GM12892 (cell line): ENCODE results near the gene C20orf204. TPM values are rescaled to one million over a fixed set of nuclear protein-coding genes. Genes with fewer than 3 reads are reported as not detected.
A peak's percentile ranks its signal among the peaks of the same experiment; 100 is the strongest.
"Not testable (repeated sequence)": the region's sequence is repeated elsewhere in the genome, so short reads cannot be mapped to it uniquely, and the experiment has no call there.

Experiments used
- DNase-seq: peaks from one replicate; pipeline ENCODE4 v3.0.0; 2011; ENCODE audit not compliant: insufficient read length
- FAIRE-seq: peaks from 2 replicates; lab custom pipeline; 2011; peaks lifted over from hg19 to GRCh38; lab: Jason Lieb, UNC
- POLR2A ChIP-seq: IDR thresholded peaks from 2 replicates; pipeline ENCODE4 v1.6.1; 2011; ENCODE audit warnings: low read depth, low read length, control low read depth
- POLR2AphosphoS5 ChIP-seq: IDR thresholded peaks from 2 replicates; pipeline ENCODE4 v1.6.1; 2011; ENCODE audit warnings: low read depth, low read length, control low read depth
- TAF1 ChIP-seq: IDR thresholded peaks from 2 replicates; pipeline ENCODE4 v1.6.1; 2011; ENCODE audit warnings: low read depth, mild to moderate bottlenecking, control low read depth, low read length, borderline replicate concordance
- polyA plus RNA-seq: library from polyadenylated mRNA; unstranded; fragments of >200 nt; gene quantifications from one replicate; pipeline ENCODE4 v1.2.1, GENCODE V29; 2012; ENCODE audit warnings: missing spikeins, inconsistent platforms; ENCODE audit not compliant: missing spikeins

Gene C20orf204, protein sequence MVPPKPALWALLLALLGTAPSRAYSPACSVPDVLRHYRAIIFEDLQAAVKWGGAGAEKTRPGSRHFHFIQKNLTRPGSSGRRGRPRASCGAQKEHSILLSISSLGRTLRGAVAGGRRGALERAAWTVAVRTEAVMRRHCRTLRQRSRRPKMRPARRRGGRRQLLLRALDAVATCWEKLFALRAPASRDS
- polyA plus RNA-seq: 3.0 TPM

DNA sequence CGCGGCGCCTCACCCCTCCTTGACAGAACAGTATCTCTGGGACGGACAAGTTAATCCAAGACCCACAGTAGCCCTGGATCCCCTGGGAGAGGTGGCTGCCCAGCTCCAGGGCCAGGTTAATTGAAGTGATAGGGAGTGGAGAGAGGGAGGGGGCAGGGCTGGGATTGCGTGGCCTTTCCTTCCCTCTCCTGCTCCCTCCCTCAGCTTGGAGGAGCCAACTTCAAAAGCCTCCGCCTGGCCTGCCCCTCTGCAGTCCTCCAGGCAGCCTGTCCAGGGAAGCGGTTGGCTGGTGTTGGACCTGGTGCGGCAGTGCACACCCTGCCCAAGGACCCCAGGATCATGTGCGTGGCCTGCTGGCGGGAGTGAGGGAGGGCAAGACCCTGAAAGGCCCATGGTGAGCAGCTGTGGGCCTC, at the start of gene C20orf204:
TSS of gene C20orf204 (plus strand) at position 250 of the 413 bp plus-strand sequence. CDS start at position 392, 142 bp downstream.
- FAIRE-seq (no peak), DNase-seq (no peak)
- TF ChIP-seq POLR2A (0 out of 2 replicates have a peak, but pooled peaks have one; percentile 39), POLR2AphosphoS5 (no peak; the same call in 1 of the 2 replicates)

DNA sequence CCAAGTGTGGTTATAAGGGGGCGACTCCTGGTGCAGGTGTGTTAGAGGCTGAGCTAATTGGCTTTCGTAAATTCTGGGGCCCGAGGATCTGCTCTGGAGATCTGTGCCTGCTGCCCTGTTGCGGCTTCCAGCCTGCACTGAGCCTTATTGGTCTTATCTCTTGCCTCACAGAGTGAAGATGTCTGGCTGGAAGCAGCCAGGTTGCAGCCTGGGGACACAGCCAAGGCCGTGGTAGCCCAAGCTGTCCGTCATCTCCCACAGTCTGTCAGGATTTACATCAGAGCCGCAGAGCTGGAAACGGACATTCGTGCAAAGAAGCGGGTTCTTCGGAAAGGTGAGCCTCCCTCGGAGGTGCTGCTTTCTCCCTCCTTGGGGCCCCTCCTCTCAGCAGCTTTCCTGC, 35.1 kb upstream of the C20orf204 start:
- TF ChIP-seq POLR2AphosphoS5 (no peak), POLR2A (no peak), TAF1 (no peak)
- FAIRE-seq (no peak), DNase-seq (no peak)

DNA sequence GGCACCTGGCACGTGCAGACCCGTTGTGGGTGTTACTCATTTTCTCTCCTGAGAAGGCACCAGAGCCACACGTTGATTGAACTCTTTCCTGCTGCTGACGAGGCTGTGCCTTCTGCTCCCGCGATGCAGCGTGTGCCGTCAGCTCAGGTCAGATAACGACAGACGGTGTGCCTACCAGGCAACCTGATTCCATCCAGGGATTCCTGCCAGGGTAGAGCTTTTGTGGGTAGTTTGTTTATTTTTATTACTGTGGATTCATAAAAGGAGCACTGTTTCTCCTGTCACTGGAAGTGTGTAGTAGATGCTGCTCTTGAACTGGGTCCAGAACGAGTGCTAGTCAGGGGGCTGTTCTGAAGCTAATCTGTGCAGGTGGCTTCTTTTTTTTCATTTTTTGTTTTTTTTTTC, 34.4 kb upstream of the C20orf204 start:
- FAIRE-seq: no peak
- DNase-seq: no peak
- no peak for TF ChIP-seq TAF1
- TF ChIP-seq POLR2AphosphoS5: no peak
- no peak for TF ChIP-seq POLR2A

DNA sequence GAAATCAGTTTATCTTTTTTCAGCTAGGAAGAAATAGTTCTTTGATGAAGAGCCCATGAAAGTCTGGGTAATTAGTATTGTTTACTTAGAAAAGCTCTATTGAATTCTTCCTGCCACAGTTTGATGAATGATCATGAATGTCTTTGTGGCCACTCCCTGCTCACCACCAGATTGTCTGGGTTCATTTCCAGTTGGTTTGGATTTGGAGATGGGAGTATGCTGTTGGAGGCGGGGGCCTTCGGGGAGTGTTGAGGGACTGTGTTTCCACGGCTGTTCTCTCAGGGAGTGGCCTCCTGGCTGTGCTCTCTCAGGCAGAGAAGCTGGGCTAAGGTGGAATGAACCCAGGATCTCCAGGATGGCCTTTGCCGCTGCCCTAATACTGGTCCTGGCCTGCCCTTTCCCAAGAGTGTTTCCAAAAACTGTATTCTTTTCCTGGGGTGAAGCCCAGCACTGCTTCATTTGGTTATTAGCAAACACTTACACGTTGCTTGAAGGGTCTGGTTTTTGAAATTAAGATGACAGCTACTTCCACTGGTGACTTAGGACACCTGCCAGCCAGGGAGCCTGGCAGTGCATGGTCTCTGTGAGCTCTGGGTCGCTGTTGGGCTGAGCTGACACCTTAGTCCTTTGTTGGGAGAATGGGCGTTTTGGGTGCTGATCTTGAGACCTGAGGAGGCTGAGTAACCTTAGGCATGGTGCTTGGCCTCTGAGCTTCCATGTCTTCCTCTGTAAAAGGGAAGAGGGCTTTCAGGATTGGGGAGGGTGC, 31.8 kb upstream of the C20orf204 start:
- FAIRE-seq (no peak), DNase-seq (no peak)

DNA sequence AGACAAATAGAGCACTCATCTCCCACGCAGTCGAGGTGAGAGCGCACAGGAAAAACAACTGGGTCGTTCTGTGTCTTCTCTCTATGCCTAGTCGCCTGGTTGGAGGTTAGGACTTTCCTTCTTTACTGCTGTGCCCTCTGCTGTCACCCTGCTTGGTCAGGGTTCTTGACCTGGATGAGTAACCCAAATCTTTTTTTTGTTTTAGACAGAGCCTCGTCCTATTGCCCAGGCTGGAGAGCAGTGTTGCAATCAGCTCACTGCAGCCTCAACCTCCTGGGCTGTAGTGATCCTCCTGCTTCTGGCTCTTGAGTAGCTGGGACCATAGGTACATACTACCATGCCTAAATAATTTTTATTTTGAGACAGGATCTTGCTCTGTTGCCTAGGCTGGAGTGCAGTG, 30.6 kb upstream of the C20orf204 start:
- TF ChIP-seq POLR2AphosphoS5 (no peak), TAF1 (no peak), POLR2A (no peak)
- FAIRE-seq (no peak), DNase-seq (no peak)

More for the DNA sequence above, 31.8 kb upstream of the C20orf204 start:
- TF ChIP-seq POLR2AphosphoS5: no peak
- no peak for TF ChIP-seq POLR2A
- no peak for TF ChIP-seq TAF1

DNA sequence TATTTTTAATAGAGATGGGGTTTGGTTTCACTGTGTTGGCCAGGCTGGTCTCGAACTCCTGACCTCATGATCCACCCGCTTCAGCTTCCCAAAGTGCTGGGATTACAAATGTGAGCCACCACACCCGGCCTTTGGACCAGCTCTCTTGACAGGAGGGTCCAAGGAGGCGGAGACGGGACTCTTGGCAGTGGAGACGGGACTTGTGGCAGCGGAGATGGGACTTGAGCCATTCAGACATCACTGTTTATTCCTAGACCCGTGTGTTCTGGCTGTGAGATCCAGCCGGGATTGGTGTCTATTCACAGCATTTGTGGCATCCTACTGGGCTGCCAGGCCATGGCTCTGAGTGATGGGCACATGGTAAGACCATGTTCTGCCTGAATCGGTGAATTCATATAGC, 29.5 kb upstream of the C20orf204 start:
- TF ChIP-seq POLR2AphosphoS5: no peak
- no peak for TF ChIP-seq TAF1
- no peak for TF ChIP-seq POLR2A
- DNase-seq: no peak
- no peak for FAIRE-seq

DNA sequence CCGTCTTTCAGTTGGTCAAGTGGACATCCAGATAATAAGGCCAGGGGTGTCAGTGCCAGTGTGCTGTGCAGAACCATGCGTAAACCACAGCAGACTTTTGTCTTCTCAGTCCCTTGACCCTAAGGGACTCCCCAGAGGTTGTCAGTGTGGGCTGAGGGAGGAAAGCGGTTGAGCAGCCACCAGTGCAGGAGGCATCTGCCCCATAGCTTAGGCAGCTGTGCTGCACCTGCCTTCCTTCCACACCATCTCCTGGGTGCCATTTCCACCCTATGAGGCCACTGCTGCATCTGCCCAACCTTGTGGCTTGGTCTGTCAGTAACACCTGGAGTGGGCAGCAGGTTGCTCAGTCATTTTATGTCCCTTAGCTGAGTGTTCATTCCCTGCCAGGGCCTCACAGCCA, 29.1 kb upstream of the C20orf204 start:
- no peak for DNase-seq
- no peak for FAIRE-seq
- TF ChIP-seq POLR2AphosphoS5: no peak; the same call in 1 of the 2 replicates
- no peak for TF ChIP-seq TAF1
- no peak for TF ChIP-seq POLR2A

DNA sequence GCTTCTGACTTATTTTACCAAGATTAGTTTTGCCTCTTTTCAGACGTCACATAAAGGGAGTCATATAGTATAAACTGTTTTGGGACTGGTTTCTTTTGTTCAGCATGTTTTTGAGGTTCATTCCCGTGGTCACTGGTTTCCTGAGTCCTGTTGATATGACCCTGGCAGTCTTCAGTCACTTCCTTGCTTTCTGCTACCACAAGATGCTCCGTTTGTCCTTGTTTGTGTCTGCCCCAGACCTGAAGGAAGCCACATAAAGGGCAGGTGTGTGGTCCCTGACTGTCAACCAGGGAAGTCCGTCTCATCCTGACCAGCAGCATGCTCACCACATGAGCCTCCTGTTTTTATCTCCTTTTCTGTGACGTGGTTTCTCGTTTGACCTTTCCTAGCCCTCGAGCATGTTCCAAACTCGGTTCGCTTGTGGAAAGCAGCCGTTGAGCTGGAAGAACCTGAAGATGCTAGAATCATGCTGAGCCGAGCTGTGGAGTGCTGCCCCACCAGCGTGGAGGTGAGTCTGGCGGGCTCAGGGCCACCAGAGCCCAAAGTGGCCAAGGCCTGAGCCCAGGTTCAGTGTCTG, 26.1 kb upstream of the C20orf204 start:
- no peak for TF ChIP-seq TAF1
- TF ChIP-seq POLR2A: no peak
- no peak for TF ChIP-seq POLR2AphosphoS5
- FAIRE-seq (no peak), DNase-seq (no peak)

DNA sequence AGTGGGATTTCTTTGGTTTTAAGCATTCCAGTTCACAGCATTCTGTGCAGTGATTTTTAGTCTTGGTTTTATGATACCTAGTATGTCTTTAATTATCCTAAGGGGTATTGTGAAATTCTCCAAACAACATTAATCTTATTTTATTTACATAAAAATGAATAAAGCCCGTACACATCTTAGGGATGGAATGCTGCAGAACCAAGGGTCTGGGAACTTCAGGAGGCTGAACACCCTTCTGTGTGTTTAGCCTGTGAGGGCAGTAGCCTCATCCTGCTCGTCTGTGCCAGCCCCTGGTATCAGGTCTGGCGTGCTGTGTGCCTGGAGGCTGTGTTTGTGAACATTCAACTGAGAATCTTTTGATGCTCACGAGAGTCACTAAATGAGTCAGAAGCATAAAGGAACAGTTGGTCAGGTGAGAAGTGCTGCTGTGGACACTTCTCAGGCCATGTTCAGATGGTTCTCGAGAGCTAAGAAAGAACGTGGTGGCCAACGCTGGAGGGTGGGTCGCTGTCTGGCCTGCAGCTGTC, 25.2 kb upstream of the C20orf204 start:
- DNase-seq (no peak), FAIRE-seq (no peak)
- TF ChIP-seq POLR2A: no peak
- TF ChIP-seq POLR2AphosphoS5: no peak
- TF ChIP-seq TAF1: no peak

DNA sequence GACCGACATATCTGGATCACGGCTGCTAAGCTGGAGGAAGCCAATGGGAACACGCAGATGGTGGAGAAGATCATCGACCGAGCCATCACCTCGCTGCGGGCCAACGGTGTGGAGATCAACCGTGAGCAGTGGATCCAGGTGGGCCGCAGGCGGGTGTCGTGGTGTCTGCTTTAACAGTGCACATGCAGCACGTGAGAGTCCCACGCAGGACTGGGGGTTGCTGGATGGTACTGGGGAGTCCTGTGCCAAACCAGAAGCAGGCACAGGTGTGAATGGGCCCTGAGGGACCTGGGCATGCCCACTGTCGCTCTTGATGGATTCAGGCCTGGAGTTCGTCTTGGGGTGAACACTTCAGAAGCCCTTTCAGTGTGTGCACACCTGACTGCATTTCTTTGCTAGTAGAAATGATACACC, 24.6 kb upstream of the C20orf204 start:
- DNase-seq: no peak
- no peak for TF ChIP-seq POLR2AphosphoS5
- TF ChIP-seq POLR2A: no peak
- no peak for TF ChIP-seq TAF1
- no peak for FAIRE-seq

DNA sequence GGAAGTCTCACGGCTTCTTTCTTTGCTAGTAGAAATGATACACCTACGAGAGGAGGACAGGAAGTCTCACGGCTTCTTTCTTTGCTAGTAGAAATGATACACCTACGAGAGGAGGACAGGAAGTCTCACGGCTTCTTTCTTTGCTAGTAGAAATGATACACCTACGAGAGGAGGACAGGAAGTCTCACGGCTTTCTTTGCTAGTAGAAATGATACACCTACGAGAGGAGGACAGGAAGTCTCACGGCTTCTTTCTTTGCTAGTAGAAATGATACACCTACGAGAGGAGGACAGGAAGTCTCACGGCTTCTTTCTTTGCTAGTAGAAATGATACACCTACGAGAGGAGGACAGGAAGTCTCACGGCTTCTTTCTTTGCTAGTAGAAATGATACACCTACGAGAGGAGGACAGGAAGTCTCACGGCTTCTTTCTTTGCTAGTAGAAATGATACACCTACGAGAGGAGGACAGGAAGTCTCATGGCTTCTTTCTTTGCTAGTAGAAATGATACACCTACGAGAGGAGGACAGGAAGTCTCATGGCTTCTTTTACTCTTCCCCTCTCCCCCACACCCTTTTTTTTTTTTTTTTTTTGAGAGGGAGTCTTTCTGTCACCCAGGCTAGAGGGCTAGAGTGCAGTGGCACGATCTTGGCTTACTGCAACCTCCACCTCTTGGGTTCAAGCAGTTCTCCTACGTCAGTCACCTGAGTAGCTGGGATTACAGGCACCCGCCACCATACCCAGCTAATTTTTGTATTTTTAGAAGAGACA, 23.4 kb upstream of the C20orf204 start:
- FAIRE-seq, DNase-seq: not testable (repeated sequence)
